GM19467 (cell line): ENCODE results near the gene OR11H12.
"Not testable (repeated sequence)": the region's sequence is repeated elsewhere in the genome, so short reads cannot be mapped to it uniquely, and the experiment has no call there.

Experiments used
- ATAC-seq: cut with Tn5 transposase; IDR thresholded peaks from one replicate; pipeline ENCODE4 v1.9.1; 2021; ENCODE audit warnings: mild to moderate bottlenecking, moderate library complexity; ENCODE audit not compliant: unreplicated experiment

Gene OR11H12

GRCh38 chr14:18600817-18601216 lies at the start of gene OR11H12:
Gene OR11H12, plus strand, starts transcription at chr14:18601117. Its CDS starts 0 bp downstream, at chr14:18601117.
- ATAC-seq: not testable (repeated sequence)

GRCh38 chr14:18582908-18583307 lies 18.0 kb upstream of the OR11H12 start:
- not testable (repeated sequence) for ATAC-seq

- ATAC-seq: not testable (repeated sequence)
Measured at GRCh38 chr14:18626610-18627213, 25.8 kb downstream of the OR11H12 start.

GRCh38 chr14:18636066-18636465 lies 35.1 kb downstream of the OR11H12 start:
- not testable (repeated sequence) for ATAC-seq

GRCh38 chr14:18638032-18638431 lies 37.1 kb downstream of the OR11H12 start:
- not testable (repeated sequence) for ATAC-seq

- not testable (repeated sequence) for ATAC-seq
Measured at GRCh38 chr14:18638785-18639184, 37.9 kb downstream of the OR11H12 start.

- ATAC-seq: not testable (repeated sequence)
Measured at GRCh38 chr14:18646075-18646730, 45.3 kb downstream of the OR11H12 start.
